Thoracic aorta (tissue), 2 donors: Measurements from ENCODE around the gene CLINT1. TPM values are rescaled to one million over a fixed set of nuclear protein-coding genes. Genes with fewer than 3 reads are reported as not detected.

Experiments used
- ATAC-seq: fragments of 150-250 bp; one replicate; pipeline ENCODE4 v1.8.0; 2017; ENCODE audit warnings: low read depth; ENCODE audit not compliant: insufficient number of reproducible peaks, low FRiP score
- DNase-seq: peaks from one replicate; pipeline ENCODE4 v3.0.0-alpha.2; 2020; ENCODE audit warnings: low spot score
- H3K27ac ChIP-seq, 2 donors: fragments of 200-600 bp; sonication (generic); 1 replicate in 1 of 2; 2 replicates in 1 of 2; pipeline ENCODE4 v1.5.1; 2016; ENCODE audit warnings: mild to moderate bottlenecking in 2 of 2, moderate library complexity in 2 of 2
- H3K27me3 ChIP-seq: fragments of 200-600 bp; sonication (generic); replicated peaks from 2 replicates; pipeline ENCODE4 v1.6.0; 2016; ENCODE audit warnings: mild to moderate bottlenecking; ENCODE audit not compliant: insufficient read depth
- H3K36me3 ChIP-seq: fragments of 200-600 bp; sonication (generic); one replicate; pipeline ENCODE4 v1.5.1; 2016
- H3K4me1 ChIP-seq, 2 donors: fragments of 200-600 bp; sonication (generic); 1 replicate in 1 of 2; 2 replicates in 1 of 2; pipeline versions ENCODE4 v1.5.1 to v1.6.0; 2016; ENCODE audit warnings: low read depth in 2 of 2, mild to moderate bottlenecking in 1 of 2; ENCODE audit not compliant: control insufficient read depth in 1 of 2
- H3K4me3 ChIP-seq: fragments of 200-600 bp; sonication (generic); 2 replicates; pipeline ENCODE4 v1.5.1; 2016; ENCODE audit warnings: mild to moderate bottlenecking
- H3K9me3 ChIP-seq: fragments of 200-600 bp; sonication (generic); 2 replicates; pipeline ENCODE4 v1.5.1; 2016
- total RNA-seq, 2 donors: library from RNA; depleted of rRNA; stranded (reverse); fragments of >200 nt; gene quantifications; one replicate each; pipeline versions ENCODE4 v1.1.0 to v1.2.3, GENCODE V29; 2016
- TF ChIP-seq, protein P1 (sequence below): fragments of 200-600 bp; sonication (generic); IDR thresholded peaks from one replicate; pipeline ENCODE4 v1.5.1; 2019; ENCODE audit warnings: antibody characterized with exemption

Gene CLINT1
- 10 to 100 TPM; 66.3 to 84.0 TPM for total RNA-seq

DNA sequence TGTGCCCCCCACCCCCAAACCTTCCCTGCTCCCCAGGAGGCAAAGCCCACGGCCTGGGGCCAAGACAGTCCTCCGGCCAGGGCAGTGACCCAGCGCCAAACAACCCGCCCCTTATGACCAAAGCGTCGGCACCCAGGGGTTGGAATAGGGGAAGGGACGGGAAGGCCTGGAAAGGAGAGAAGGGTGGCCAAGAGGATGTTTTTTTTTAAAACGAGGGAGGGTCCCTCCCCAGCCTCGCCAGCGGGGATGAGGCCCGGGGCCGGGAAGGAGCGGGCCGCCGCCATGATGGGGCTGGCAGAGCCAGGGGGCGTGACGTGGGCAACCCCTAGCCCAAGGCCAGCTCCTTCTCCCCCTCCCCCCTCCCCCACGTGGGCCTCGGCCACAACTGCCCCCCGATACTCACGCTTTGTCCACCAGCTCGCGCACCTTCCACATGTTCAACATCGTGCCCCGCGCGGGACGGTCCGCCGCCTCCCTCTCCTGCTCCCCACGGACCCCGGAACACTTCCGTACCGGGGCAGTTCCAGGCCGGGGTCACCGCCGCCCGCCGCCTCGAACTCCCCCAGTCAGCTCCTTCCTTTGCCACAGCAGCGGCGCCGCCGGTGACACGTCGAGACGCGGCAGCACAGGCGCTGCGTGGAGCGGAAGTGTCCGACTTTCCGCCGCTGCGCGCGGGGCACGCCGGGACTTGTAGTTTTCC, at the start of gene CLINT1:
CLINT1 (minus strand) TSS at position 619 of the 700 bp plus-strand sequence; CDS start at position 444, 175 bp downstream.
- Histone ChIP-seq H3K36me3 (no peaks in the 10 kb centered on the region), H3K4me3 (peak within 1 kb of the TSS; percentile 99), H3K4me1 (peaks cover 21 to 29% of the 10 kb centered on the region in 2 donors), H3K27me3 (no peaks in the 10 kb centered on the region), H3K27ac (peak within 1 kb of the TSS; percentile 73 to 80), H3K9me3 (no peaks in the 10 kb centered on the region)
- DNase-seq (peak; percentile 68), ATAC-seq (peak; percentile 88)
- TF ChIP-seq, protein P1, sequence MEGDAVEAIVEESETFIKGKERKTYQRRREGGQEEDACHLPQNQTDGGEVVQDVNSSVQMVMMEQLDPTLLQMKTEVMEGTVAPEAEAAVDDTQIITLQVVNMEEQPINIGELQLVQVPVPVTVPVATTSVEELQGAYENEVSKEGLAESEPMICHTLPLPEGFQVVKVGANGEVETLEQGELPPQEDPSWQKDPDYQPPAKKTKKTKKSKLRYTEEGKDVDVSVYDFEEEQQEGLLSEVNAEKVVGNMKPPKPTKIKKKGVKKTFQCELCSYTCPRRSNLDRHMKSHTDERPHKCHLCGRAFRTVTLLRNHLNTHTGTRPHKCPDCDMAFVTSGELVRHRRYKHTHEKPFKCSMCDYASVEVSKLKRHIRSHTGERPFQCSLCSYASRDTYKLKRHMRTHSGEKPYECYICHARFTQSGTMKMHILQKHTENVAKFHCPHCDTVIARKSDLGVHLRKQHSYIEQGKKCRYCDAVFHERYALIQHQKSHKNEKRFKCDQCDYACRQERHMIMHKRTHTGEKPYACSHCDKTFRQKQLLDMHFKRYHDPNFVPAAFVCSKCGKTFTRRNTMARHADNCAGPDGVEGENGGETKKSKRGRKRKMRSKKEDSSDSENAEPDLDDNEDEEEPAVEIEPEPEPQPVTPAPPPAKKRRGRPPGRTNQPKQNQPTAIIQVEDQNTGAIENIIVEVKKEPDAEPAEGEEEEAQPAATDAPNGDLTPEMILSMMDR = no peak

DNA sequence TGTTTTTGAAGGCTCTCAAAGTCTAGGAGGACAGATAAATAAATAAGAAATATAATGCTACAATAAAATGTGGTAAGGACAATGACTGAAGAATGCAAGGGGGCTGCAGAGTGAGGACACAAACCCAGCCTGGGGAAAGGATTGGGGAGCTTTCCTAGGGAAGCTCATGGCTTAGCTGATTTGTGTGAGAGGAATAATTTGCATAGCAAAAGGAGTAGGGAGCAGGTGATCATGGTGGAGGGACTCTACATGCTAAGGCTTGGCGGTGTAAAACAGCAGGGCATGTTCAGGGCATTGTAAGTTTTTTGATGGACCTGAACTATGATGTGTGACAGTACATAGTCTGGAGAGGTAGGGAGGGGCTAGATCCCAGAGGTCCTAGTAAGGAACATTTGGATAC, 49.5 kb upstream of the CLINT1 start:
- H3K4me3 ChIP-seq = no peak overlapping the region
- H3K36me3 ChIP-seq = no peaks in the 10 kb centered on the region
- H3K27me3 ChIP-seq = no peaks in the 10 kb centered on the region
- TF ChIP-seq, protein P1 = no peak
- no peak for ATAC-seq
- H3K27ac ChIP-seq = no peak overlapping the region
- no peaks in the 10 kb centered on the region for H3K4me1 ChIP-seq
- H3K9me3 ChIP-seq = no peaks in the 10 kb centered on the region
- no peak for DNase-seq

DNA sequence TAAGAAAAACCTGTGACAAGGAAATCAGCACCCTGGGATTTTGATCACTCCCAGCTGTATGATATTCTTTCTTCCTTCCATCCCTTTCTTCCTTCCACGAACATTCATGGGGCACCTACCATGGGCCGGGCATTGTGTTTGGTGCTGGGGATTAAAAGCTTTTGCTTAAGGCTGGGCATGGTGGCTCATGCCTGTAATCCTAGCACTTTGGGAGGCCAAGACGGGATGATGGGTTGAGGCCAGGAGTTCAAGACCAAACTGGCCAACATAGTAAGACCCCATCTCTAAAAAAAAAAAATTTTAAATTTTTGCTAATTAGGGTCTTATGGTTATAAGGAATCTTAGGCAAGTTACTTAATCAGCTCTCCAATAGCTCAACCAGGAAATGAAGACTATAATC, 48.5 kb upstream of the CLINT1 start:
- Histone ChIP-seq H3K4me3 (no peak overlapping the region), H3K27ac (no peak overlapping the region), H3K36me3 (no peaks in the 10 kb centered on the region), H3K4me1 (no peaks in the 10 kb centered on the region), H3K9me3 (no peaks in the 10 kb centered on the region), H3K27me3 (no peaks in the 10 kb centered on the region)
- TF ChIP-seq, protein P1 = no peak
- DNase-seq = no peak
- ATAC-seq = no peak

DNA sequence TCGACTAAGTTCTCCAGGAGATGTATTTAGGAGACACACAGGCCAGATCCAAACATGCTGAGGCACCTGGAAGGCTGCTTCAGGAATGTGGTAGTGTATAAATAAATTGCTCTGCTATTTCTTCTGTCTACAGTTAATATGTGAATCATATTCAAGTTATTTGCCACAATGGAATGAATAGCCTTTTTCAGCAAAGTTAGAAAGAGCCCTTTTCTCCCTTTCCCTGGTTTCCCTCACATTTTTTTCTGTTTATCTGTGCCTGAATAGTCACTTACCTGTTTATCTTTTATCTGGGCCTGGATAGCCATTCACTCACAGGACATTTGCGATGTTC, 44.1 kb upstream of the CLINT1 start:
- H3K27me3 ChIP-seq = no peaks in the 10 kb centered on the region
- TF ChIP-seq, protein P1 = no peak
- H3K4me1 ChIP-seq = peaks cover 0 to 13% of the 10 kb centered on the region in 2 donors
- H3K9me3 ChIP-seq = no peaks in the 10 kb centered on the region
- no peak overlapping the region for H3K27ac ChIP-seq
- ATAC-seq (no peak), DNase-seq (no peak)
- H3K36me3 ChIP-seq = no peaks in the 10 kb centered on the region
- no peak overlapping the region for H3K4me3 ChIP-seq

DNA sequence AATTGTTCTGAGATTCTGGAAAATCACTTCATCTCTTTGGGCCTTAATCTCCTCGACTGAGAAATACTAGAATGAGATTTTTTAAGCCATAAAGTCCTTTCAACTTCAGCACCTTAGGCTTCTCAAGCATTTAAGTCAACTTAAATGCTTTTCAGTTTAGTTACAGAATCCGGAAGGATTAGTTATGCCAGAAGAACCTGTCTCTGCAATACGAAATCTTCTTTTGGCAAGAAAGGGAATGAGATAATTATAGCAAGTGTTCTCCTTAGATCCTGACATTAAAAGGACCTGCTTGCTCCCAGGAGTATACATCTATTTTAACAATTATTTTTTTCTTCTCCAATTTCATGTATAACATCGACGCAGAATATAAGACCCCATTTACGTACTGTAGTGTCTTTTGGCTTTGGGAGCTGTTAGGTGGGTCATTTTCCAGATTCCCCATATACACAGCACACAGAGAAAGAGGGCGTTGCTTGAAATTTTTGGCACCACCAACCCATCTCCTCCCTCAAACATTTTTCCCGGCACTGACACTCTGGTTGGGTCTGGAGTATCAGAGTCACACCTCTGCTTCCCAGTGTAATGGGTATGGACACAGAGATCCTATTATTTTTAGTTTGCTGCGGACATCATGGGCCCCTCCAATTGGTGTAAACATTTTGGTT, 43.6 kb upstream of the CLINT1 start:
- Histone ChIP-seq H3K9me3 (no peaks in the 10 kb centered on the region), H3K4me1 (peaks cover 0 to 13% of the 10 kb centered on the region in 2 donors), H3K4me3 (no peak overlapping the region), H3K36me3 (no peaks in the 10 kb centered on the region), H3K27ac (no peak overlapping the region), H3K27me3 (no peaks in the 10 kb centered on the region)
- ATAC-seq (no peak), DNase-seq (no peak)
- TF ChIP-seq, protein P1 = no peak
